Transverse colon (tissue), 3 donors: Measurements from ENCODE around the gene PCCA.

ENCODE experiments used
- CTCF ChIP-seq, 5 experiments: fragments of 200-600 bp in 3 of 5; fragments of 450-650 bp in 2 of 5; sonication (generic) in 3 of 5; IDR thresholded peaks; 1 replicate in 2 of 5; 2 replicates in 3 of 5; pipeline ENCODE4 v1.5.1; 2016 to 2017; ENCODE audit warnings: antibody characterized with exemption in 5 of 5, inconsistent platforms in 3 of 5, mild to moderate bottlenecking in 2 of 5, moderate library complexity in 1 of 5
- POLR2A ChIP-seq: fragments of 450-650 bp; IDR thresholded peaks from one replicate; pipeline ENCODE4 v1.6.1; 2016; ENCODE audit warnings: antibody characterized with exemption, mild to moderate bottlenecking, moderate library complexity

- no peak for TF ChIP-seq POLR2A
- no peak for TF ChIP-seq CTCF (IDR thresholded peaks at IDR 0.05)
These were observed 186.1 kb downstream of the PCCA start for GRCh38 chr13:100274942-100275506.
